NCI-H1048 (cell line): ENCODE measurements around the gene PPIA.
"Not testable (repeated sequence)": the region's sequence is repeated elsewhere in the genome, so short reads cannot be mapped to it uniquely, and the experiment has no call there.

Experiments used
- DNase-seq: peaks from one replicate; lab custom pipeline; 2025; lab: John Stamatoyannopoulos, UW

Gene PPIA

DNA sequence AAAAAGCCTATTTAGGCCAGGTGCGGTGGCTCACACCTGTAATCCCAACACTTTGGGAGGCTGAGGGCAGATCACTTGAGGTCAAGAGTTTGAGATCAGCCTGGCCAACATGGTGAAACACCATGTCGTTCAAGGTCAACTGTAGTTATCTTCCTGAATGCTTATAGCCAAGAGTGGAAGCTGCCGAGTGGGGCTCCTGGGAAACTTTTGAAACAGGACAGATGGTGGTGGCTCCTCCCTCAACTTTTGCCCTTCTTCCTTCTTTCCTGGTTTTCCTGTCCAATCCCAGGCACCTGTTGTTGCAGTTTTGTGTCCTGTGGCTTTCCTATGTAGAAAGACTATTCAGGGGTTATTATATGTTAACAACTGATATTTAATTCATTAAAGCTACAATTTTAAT, 8.7 kb upstream of the PPIA start:
- DNase-seq: no peak

GRCh38 chr7:44789990-44790389, 6.5 kb upstream of the PPIA start:
- DNase-seq: no peak

- no peak for DNase-seq
Measured at GRCh38 chr7:44791278-44792219, 4.9 kb upstream of the PPIA start.

- no peak for DNase-seq
Measured at GRCh38 chr7:44793919-44794318, 2.6 kb upstream of the PPIA start.

DNA sequence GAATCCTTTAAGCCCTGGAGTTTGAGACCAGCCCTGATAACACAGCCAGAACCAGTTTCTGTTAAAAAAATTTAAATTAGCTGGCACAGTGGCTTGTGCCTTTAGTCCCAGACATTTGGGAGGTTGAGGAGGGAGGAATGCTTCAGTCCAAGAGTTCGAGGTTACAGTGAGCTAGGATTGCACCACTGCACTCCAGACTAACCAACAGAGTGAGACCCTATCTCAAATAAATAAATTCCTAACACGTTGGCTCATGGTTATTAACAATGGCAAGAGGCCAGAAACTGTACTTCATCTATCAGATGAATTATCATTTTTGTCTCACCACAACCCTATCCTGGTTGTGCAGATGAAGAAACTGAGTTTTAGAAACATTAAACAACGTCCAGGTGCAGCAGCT, 2.1 kb upstream of the PPIA start:
- DNase-seq: no peak

DNA sequence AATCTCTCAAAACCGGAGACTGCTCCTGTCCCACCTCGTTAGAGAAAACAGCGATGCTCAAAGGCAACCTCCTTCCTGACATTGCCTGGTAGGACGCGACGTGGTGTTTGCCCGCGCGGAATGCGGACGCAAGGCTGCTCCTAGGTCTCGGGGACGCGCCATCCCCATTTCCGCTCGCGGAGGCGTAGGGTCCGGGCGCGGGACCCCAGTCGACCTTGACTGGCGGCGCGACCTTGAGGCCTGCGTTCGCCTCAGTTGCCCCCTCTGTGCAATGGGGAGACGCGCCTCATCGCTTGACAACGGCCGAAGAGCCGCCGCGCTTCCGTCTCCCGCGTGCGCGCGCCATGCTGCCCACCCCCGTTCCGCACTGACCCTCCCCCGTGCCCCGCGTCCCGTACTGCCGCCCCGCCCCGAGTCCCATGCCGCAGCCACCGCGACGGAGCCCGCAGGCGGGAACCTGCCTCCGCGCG, 412 bp upstream of the PPIA start:
- DNase-seq: peak; percentile 46

DNA sequence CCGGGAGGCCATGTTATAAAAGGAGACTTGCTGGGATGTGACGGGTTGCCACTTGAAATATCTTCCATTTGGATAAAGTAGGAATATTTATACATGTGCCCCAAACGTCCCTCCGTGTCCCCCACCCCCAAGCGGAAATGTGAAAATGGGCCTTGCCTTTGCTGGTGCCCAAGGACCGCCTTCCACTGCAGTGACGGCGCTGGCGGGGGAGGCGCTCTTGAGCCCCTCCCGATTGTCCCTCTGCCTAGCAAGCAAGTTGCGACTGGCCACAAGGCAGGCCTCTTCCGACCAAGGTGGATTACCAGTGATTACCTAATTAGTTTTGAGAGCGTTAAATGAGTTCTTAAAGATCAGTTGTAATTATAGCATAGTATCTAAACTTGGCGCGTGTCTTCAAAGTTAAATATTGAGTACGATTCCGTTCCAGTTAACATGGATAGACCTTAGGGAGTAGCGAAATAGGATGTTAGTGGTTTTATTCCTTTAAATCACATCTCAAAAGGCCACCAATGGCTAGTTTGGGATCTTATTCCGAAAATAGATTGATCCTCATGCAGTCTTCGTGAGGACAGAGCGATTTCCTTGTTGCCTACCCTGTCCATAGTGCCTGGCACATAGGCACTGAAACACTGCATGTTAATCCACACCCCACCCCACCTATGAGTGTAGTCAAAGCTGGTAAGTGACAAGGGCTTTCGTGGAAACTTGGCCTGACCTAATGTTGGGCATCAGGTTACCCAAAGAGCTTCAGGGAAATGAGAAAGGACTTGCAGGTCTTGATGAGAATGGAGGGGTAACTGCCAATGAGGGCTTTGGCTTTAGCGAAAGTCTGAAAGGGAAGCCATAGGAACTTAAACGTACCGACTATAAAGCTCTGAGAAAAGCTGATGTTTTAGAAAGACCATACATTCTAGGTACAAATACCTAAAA, 1.1 kb downstream of the PPIA start:
- peak; percentile 10 for DNase-seq

DNA sequence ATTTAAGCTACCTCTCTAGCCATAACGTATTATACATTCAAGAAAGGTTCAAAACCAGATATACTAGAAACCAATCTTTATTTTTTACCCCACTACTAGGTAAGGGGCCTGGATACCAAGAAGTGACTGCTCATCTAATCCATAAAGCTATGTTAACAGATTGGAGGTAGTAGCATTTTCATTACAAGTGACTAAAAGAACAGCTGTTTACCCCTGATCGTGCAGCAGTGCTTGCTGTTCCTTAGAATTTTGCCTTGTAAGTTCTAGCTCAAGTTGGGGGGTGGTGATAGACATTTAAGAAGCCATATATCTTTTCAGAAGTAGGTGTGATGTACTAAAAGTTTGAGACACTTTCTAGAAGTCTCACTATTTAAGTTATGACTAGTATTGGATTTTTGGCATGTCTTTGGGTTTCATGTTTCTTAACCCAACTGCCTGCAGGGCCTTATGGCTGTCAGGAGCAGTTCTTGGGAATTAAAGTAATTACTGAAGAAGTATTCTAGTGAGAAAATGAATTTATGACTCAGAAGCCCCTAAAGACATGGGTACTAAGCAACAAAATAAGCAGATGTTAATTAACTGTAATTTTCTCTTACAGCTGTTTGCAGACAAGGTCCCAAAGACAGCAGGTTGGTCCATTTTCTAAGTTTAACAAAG, 2.3 kb downstream of the PPIA start:
- DNase-seq: no peak

GRCh38 chr7:44799939-44800338, 3.5 kb downstream of the PPIA start:
- DNase-seq: no peak

DNA sequence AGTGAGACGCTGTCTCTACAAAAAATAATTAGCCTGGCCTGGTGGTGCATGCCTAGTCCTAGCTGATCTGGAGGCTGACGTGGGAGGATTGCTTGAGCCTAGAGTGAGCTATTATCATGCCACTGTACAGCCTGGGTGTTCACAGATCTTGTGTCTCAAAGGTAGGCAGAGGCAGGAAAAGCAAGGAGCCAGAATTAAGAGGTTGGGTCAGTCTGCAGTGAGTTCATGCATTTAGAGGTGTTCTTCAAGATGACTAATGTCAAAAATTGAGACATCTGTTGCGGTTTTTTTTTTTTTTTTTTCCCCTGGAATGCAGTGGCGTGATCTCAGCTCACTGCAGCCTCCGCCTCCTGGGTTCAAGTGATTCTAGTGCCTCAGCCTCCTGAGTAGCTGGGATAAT, 5.4 kb downstream of the PPIA start:
- DNase-seq: no peak

- DNase-seq: no peak
Measured at GRCh38 chr7:44802418-44803025, 6.0 kb downstream of the PPIA start.

- DNase-seq: not testable (repeated sequence)
Measured at GRCh38 chr7:44803828-44804519, 7.5 kb downstream of the PPIA start.

DNA sequence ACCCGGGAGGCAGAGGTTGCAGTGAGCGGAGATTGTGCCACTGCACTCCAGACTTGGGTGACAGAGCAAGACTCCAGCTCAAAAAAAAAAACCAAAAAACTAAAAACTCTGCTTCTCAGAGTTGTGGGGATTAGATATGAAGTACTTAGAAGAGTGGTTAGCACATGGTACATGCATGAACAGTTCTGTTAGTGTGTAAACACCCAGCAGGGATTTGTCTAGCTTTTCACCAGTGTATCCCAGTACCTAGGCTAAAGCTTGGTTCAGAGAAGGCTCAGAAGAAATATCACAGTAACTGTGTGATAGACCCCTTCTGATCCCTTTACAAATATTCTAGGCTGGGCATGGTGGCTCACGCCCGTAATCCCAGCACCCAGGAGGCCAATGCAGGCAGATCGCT, 9.5 kb downstream of the PPIA start:
- DNase-seq: no peak

DNA sequence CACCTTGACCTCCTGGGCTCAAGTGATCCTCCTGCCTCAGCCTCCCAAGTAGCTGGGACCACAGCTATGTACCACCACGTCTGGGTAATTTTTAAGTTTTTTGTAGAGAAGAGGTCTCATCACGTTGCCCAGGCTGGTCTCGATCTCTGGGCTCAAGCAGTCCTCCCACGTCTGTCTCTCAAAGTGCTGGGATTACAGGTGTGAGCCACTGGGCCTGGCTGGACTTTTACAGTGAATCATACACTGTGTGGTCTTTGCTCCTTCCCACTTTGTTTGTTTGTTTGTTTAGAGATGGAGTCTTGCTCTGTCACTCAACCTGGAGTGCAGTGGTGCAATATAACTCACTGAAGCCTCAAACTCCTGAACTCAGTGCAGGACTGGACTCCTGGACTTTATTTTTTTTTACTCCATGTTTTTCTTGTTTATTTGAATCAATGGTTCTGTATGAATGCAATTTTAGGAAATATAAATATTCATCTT, 12.5 kb downstream of the PPIA start:
- no peak for DNase-seq

DNA sequence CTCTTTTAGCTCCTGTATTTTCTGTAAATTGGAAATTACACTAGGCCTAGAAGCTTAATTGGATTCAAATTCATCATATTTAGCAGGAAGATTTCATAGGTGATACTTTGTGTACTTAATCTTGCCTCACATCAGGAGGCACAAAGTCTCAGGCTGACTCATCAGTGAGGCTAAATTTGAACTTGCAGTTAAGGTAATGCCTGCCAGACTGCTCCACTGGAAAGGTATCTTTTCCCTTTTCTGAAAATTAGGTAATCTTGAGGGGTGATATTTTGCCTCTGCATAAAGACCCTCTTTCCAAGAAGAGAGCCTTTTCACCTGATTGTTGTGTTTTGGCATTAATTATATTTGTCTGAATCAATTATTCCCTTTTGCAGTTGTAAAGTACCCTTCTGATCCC, 14.6 kb downstream of the PPIA start:
- DNase-seq: no peak

DNA sequence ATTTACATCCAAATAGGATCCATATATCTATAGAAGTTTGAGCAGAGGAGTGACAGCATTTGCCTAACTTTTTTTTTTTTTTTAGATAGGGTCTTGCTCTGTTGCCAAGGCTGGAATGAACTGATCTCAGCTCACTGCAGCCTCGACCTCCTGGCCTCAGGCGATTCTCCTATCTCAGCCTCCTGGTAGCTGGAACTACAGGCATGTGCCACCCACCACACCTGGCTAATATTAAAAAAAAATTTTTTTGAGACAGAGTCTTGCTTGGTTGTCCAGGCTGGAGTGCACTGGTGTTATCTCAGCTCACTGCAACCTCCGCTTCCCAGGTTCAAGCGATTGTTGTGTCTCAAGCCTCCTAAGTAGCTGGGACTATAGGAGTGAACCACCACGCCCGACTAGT, 15.1 kb downstream of the PPIA start:
- no peak for DNase-seq

DNA sequence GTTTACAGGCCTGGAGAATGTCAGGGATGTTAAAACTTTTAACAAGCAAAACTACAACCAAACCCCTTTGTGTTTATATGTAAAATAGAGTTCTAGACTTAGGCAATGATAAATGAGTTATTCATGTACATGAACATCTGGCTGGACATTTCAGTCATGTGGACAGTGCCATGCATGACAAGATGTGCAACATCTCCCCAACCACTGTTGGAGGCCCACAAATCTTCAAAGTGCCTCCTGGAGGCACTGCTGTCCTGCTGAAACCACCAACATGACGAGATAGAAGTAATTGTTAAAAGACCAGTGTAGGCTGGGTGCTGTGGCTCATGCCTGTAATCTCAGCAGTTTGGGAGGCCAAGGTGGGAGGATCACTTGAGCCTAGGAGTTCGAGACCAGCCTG, 18.4 kb downstream of the PPIA start:
- DNase-seq: no peak

- DNase-seq: no peak
Measured at GRCh38 chr7:44819292-44819691, 22.8 kb downstream of the PPIA start.

- DNase-seq: no peak
Measured at GRCh38 chr7:44823255-44823781, 26.8 kb downstream of the PPIA start.

DNA sequence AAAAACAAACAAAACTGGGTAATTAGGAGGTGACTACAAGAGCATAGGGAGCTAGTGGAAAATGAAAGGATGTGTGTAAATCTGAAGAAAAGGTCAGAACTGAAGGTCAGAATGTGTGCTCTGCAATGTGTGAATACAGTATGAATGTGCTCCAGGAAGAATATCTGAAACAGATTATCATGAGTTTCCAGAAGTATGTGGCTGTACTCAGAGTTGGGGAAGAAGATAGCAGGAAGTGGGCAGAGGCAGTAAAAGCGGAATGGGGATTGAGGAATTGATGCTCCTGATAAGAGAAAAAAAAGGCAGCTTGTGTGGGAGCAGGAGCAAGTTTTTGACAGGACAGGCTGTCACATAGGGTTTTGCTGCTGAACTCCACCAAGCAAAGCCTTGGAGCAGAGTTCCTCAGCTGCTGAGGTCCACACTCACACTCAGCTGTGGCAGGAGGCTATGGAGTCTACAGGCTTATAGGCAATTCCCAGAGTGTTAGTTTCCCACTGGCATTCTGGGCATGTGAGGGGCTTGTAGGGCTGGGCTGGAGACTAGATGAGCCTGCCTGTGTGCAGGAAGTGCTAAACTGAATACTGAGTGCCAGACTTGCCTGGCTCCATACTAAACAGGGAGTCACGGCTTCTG, 28.5 kb downstream of the PPIA start:
- DNase-seq: no peak
